T-helper 17 cell (primary cell): ENCODE data around the gene PLBD2. TPM values are rescaled to one million over a fixed set of nuclear protein-coding genes. Genes with fewer than 3 reads are reported as not detected.

Experiments
- ATAC-seq: fragments of 150-1000 bp; cut with Tn5 transposase; 2 replicates; pipeline ENCODE4 v1.10.0; 2021; ENCODE audit warnings: mild to moderate bottlenecking, moderate library complexity
- DNase-seq, 3 donors: peaks; one replicate each; pipeline versions ENCODE4 v3.0.0 to v3.0.0-alpha.2; 2020 to 2021
- H3K9me3 ChIP-seq: one replicate; pipeline ENCODE4 v1.7.0; 2013; ENCODE audit warnings: low read length, mild to moderate bottlenecking; ENCODE audit not compliant: control insufficient read depth, poor library complexity, severe bottlenecking
- H3K27ac Mint-ChIP-seq: one replicate; pipeline ENCODE4 v1.8.0; 2022; ENCODE audit warnings: mild to moderate bottlenecking, moderate library complexity, mixed read lengths
- H3K27me3 Mint-ChIP-seq: one replicate; pipeline ENCODE4 v1.8.0; 2022; ENCODE audit warnings: mixed read lengths
- H3K36me3 Mint-ChIP-seq: one replicate; pipeline ENCODE4 v1.8.0; 2022; ENCODE audit warnings: low read depth, mixed read lengths
- H3K4me1 Mint-ChIP-seq: one replicate; pipeline ENCODE4 v1.8.0; 2022; ENCODE audit warnings: mild to moderate bottlenecking, mixed read lengths
- H3K4me3 Mint-ChIP-seq: one replicate; pipeline ENCODE4 v1.8.0; 2022; ENCODE audit warnings: mild to moderate bottlenecking, moderate library complexity, mixed read lengths
- total RNA-seq, 4 donors: library from RNA in 2 of 4; stranded (reverse) in 2 of 4; gene quantifications; one replicate each; pipeline ENCODE4 v1.2.3 and lab custom pipeline; 2022 to 2026

PLBD2 gene
- total RNA-seq, 2 donors from 2014 or later = 14.0 to 19.0 TPM

DNA sequence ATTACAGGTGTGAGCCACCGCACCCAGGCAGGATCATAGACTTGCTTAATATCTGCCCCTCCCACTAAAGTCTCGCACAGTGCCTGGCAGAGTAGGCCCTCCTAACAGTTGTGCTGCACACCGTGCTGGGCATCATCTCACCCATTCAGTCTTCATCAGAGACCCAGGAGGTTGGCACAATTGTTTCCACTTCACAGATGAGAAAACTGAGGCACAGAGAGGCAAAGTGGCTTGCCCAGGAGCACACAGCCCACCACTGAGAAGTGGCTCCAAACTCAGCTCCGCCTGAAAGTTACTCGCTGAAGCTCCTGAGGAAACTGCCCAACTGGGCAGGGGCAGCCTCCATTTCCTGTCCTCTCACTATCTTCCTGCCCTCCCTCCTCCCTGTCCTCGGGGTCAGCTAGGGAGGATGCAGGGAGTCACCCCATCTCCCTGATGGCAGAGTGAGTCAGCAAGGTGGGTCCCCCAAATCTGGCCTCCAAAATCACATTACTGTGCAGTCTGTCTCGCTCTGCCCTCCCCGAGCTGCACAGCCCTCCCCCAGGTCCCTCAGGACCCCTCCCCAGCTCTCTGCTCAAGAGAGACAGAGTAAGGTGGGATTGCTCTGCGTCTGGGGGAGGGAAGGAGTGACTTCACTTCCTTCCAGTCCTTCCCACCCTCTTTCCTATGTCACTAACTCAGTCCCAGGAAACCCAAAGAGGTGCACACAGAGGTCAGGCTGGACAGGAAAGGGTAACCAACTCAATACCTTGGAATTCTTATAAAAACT lies 29.2 kb upstream of the PLBD2 start:
- DNase-seq (no peak), ATAC-seq (no peak)
- no peaks in the 10 kb centered on the region for H3K27me3 Mint-ChIP-seq
- peaks cover 12% of the 10 kb centered on the region for H3K36me3 Mint-ChIP-seq
- no peaks in the 10 kb centered on the region for H3K9me3 ChIP-seq
- H3K27ac Mint-ChIP-seq = peak overlapping the region; percentile 83
- no peak overlapping the region for H3K4me3 Mint-ChIP-seq
- H3K4me1 Mint-ChIP-seq = peaks cover 23% of the 10 kb centered on the region

DNA sequence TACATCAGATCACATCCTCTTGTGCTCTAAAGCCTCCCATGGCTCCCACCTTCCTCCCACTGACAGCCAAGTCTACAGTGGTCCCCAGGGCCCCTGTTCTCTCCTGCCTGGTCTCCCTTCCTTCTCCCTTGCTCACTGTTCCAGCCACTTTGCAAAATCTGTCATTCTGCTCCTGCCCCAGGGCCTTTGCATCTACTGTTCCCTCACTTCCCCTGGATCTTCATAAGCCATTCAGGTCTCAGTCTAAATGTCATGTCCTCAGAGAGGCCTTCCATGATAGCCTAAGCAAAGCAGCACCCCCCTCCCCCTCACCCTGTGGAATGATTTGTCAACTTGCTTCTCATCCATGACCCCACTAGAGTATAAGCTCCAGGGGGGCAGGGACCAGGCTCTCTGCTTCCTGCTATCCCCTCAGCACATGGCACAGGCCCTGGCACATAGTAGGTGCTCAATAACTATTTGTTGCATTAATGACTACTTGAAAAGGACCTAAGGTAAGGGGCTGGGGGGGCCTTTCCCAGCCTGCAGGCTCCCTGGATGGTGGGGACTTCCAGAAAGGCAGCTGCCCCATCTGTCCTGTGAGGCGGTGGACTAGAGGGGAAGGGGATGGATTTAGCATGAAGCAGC lies 28.5 kb upstream of the PLBD2 start:
- Mint-ChIP-seq H3K4me1 (peaks cover 28% of the 10 kb centered on the region), H3K27ac (peak overlapping the region; percentile 83), H3K27me3 (no peaks in the 10 kb centered on the region), H3K4me3 (no peak overlapping the region), H3K36me3 (peaks cover 15% of the 10 kb centered on the region)
- ATAC-seq (no peak), DNase-seq (no peak)
- no peaks in the 10 kb centered on the region for H3K9me3 ChIP-seq

DNA sequence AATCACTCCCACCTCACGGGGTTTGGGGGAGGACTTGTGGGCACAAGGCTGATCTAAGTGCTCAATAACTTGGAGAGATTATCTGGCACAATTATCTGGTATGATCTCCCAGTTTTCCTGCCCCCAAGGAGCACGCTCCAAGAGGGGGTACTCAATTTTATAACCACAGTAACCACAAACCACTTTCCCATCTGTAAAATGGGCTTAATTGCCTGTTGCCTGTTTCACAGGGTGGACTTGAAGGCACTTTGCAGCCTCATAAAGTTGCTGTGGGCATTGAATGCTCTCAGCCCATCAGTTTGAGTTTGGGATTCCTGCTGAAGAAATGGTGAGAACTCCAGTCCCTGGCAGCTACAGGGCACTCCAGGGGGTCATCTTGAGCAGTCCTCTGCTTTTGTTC lies 27.9 kb upstream of the PLBD2 start:
- peak overlapping the region; percentile 83 for H3K27ac Mint-ChIP-seq
- H3K27me3 Mint-ChIP-seq = no peaks in the 10 kb centered on the region
- no peak for ATAC-seq
- peaks cover 15% of the 10 kb centered on the region for H3K36me3 Mint-ChIP-seq
- no peaks in the 10 kb centered on the region for H3K9me3 ChIP-seq
- H3K4me3 Mint-ChIP-seq = no peak overlapping the region
- peaks cover 30% of the 10 kb centered on the region for H3K4me1 Mint-ChIP-seq
- DNase-seq = no peak

DNA sequence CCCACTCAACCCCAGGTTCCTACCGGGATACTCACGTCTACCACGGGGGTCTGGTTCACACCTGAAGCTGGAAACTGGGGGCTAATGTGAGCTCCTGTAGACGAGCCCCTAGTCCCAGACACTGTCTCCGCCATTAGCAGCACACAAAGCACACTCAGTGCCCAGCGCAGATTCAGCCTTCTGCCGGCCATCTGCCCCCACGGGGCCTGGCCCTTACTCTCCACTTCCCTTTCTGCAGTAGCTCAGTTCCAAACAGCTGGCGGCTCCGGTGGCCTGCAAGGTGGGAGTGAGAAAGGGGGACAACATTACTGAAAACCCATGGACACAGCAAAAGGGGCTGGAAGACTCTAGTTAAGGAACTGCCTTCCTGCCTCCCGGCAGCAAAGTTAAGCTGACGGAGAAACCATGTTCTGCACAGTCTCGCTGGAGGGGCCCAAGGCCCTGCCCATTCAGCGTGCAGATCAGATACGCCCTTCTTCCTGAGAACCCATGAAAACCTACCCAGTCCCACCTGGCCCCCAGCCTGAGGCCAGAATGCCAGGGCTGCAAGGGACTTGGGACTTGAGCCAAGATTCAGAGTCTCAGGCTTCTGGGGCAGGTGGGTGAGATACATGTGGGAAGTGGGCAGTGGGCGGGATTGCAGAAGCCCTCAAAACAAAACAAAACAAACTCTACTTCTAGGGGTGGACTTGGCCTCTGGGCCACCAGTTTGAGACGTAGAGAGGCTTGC lies 25.5 kb upstream of the PLBD2 start:
- peak overlapping the region; percentile 36 for H3K4me3 Mint-ChIP-seq
- H3K9me3 ChIP-seq = no peaks in the 10 kb centered on the region
- no peak overlapping the region for H3K27ac Mint-ChIP-seq
- no peaks in the 10 kb centered on the region for H3K27me3 Mint-ChIP-seq
- no peak for ATAC-seq
- H3K4me1 Mint-ChIP-seq = peaks cover 27% of the 10 kb centered on the region
- DNase-seq = no peak
- peaks cover 15% of the 10 kb centered on the region for H3K36me3 Mint-ChIP-seq

DNA sequence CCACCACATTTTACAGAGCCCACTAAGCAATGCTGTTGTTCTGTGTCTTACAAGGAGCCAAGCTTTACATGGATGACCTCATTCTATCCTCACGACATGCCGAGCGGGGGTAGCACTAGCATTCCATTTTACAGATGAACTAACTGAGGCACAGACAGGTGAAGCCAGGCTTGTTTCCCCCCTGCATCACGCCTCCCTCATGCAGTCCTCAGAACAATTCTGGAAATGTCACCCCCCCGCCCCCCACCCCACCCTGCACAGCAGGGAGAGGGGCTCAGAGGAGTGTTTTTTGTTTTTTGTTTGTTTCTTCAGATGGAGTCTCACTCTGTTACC lies 25.0 kb upstream of the PLBD2 start:
- peaks cover 15% of the 10 kb centered on the region for H3K36me3 Mint-ChIP-seq
- no peak for ATAC-seq

DNA sequence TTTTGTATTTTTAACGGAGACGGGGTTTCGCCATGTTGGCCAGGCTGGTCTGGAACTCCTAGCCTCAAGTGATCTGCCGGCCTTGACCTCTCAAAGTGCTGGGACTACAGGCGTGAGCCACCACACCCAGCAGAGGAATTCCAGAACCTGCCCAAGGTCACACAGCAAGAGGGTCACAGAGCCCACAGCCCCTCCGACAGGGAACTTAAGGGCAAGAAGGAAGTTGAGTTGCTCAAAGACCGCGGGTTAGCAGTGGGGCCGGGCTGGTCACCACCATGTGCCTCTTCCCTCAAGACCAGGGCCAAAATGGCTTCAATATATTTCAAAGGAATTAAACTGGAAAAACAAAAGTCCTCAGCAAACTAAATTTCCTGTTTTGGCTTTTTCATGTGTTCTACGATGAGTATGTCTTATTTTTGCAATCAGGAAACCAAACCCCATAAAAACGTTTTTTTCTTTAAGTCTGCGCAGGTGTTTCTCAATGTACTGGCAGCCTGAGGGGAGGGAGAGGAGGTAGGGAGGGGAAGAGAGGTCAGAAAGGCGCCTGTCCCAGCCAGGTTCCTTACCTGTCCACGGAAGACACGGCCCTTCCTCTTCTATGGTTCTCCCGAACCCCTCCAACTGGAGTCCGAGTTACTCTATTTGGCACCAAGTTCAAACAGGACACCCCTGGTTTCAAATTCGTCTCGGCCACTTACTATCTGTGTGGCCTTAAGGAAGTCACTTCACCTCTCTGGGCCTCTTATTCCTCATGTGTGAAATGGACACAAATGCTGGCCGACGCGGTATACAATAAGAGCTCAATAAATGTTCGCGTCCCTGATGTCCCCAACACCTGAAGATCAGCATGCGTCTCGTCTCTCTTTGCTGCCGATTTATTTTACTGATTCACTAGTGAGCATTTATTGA lies 24.3 kb upstream of the PLBD2 start:
- H3K4me1 Mint-ChIP-seq = peaks cover 22% of the 10 kb centered on the region
- no peaks in the 10 kb centered on the region for H3K9me3 ChIP-seq
- peaks cover 15% of the 10 kb centered on the region for H3K36me3 Mint-ChIP-seq
- peak overlapping the region; percentile 95 for H3K4me3 Mint-ChIP-seq
- DNase-seq = no peak
- ATAC-seq = peak; percentile 27
- H3K27ac Mint-ChIP-seq = peak overlapping the region; percentile 77
- no peaks in the 10 kb centered on the region for H3K27me3 Mint-ChIP-seq

More for the DNA sequence above, 25.0 kb upstream of the PLBD2 start:
- Mint-ChIP-seq H3K27me3 (no peaks in the 10 kb centered on the region), H3K4me1 (peaks cover 24% of the 10 kb centered on the region), H3K4me3 (peak overlapping the region; percentile 95), H3K27ac (peak overlapping the region; percentile 77)
- H3K9me3 ChIP-seq = no peaks in the 10 kb centered on the region
- no peak for DNase-seq

DNA sequence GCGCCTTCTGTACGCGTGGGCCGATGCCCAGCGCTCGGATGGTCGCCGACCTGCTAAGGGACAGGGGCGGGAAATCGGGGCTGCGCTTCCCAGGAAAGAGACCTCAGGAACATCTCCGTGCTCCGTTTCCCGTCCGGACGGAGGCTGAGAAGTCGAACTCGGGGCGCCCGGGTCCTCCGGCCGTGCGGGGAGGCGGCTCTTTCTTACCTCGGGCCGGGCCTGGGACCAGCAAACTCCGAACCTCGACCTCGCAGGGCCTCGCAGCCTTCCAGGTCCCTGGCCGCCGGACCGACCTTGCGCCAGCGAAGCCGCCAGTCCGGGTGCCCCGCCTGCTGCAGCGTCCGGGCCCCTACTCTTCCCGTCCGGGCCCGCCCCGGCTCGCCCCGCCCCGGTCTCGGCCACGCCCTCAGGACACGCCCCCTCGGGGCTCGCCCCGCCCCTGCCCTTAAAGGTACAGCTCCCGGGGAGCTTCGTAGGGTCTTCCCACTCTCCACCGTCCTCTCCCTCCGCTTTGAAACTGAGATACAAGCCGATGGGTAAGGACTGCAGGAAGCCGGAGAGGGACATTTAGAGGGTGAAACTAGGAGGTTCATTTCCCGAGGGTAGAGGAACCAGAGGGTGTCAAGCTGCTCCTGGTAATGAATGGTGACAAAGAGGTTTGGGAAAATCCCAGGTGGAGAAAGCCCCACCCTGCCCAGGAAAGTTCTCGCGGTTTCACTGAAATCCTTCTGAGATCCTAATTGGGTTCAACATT lies 23.4 kb upstream of the PLBD2 start, which contains the start of gene SLC8B1:
SLC8B1 (minus strand) TSS at position 324 of the 754 bp plus-strand sequence. CDS start 2,231 bp downstream, outside the sequence.
- no peaks in the 10 kb centered on the region for H3K27me3 Mint-ChIP-seq
- DNase-seq (peak; percentile 81 to 87 (median 84)), ATAC-seq (peak; percentile 99)
- peak within 1 kb of the TSS; percentile 95 for H3K4me3 Mint-ChIP-seq
- peak within 1 kb of the TSS; percentile 77 for H3K27ac Mint-ChIP-seq
- H3K36me3 Mint-ChIP-seq = peaks cover 13% of the 10 kb centered on the region
- no peaks in the 10 kb centered on the region for H3K9me3 ChIP-seq
- H3K4me1 Mint-ChIP-seq = peaks cover 19% of the 10 kb centered on the region

DNA sequence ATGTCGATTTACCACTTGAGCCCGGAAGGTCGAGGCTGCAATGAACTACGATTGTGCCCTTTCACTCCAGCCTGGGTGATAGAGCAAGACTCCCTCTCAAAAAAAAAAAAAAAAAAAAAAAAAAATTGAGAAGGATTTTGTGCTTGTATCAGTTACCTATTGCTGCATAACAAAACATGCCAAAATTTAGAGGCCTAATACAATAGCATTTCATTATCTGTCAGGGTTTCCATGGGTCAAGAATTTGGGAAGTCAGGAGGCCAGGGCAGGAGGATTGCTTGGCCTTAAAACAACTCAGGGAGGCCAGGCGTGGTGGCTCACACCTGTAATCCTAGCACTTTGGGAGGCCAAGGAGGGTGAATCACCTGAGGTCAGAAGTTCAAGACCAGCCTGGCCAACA lies 18.8 kb upstream of the PLBD2 start:
- Mint-ChIP-seq H3K36me3 (peaks cover 2% of the 10 kb centered on the region), H3K4me3 (no peak overlapping the region), H3K27ac (no peak overlapping the region), H3K27me3 (no peaks in the 10 kb centered on the region), H3K4me1 (peaks cover 4% of the 10 kb centered on the region)
- no peaks in the 10 kb centered on the region for H3K9me3 ChIP-seq
- DNase-seq = no peak
- ATAC-seq = no peak

DNA sequence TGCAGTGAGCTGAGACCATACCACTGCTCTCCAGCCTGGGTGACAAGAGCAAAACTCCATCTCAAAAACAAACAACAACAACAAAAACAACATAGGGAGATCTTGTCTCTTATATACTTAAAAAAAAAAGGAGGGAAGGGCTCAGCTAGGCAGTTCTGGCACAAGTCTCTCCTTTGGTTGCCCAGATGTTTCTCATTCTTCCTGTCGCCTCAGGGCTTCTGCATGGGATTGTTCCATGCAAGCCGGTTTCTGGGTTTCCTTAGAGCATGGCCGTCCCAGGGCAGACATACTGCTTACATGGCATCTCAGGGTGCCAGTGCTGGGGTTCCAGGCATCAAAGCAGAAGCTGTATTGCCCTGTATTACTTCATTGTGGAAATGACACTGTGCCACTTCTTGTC lies 18.3 kb upstream of the PLBD2 start:
- DNase-seq = no peak
- Mint-ChIP-seq H3K36me3 (no peaks in the 10 kb centered on the region), H3K4me3 (no peak overlapping the region), H3K27ac (no peak overlapping the region), H3K27me3 (no peaks in the 10 kb centered on the region), H3K4me1 (peaks cover 2% of the 10 kb centered on the region)
- no peaks in the 10 kb centered on the region for H3K9me3 ChIP-seq
- no peak for ATAC-seq

DNA sequence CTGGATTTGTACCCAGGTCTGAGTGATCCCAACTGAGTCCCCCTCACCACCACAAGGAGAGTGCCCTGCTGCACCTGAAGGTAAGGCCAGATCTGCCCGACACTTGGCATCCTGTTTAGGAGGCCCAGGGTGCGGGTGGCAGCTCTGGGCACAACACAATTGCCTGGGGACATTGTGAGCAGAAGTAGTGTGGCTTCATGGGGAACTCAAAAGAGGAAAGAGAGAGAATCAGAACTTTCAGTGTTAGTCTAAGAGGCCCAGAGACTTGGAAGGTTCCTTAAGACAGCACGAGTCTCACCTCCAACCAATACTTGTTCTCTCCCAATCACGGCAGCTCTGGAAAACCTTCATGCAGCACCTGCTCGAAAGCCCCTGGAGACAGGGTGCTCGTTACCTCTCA lies 16.9 kb upstream of the PLBD2 start:
- no peaks in the 10 kb centered on the region for H3K27me3 Mint-ChIP-seq
- no peaks in the 10 kb centered on the region for H3K4me1 Mint-ChIP-seq
- no peaks in the 10 kb centered on the region for H3K36me3 Mint-ChIP-seq
- H3K9me3 ChIP-seq = no peaks in the 10 kb centered on the region
- peak overlapping the region; percentile 2 for H3K27ac Mint-ChIP-seq
- DNase-seq (no peak), ATAC-seq (no peak)
- no peak overlapping the region for H3K4me3 Mint-ChIP-seq

DNA sequence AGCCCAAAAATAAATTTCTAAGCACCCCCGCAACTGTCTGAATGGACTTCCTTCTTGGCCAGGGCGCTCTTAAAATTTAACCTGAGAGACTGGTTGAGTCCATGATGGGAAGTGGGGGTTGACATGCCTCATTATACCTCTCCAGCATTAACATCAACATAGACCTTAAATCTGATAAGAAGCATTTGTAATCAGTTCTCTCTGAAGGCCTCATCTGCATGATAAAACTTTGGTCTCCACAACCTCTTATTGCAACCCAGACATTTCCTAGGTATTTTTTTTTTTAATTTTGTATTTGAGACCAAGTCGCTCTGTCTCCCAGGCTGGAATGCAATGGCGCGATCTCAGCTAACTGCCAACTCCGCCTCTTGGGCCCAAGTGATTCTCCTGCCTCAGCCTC lies 13.1 kb upstream of the PLBD2 start:
- Mint-ChIP-seq H3K27ac (no peak overlapping the region), H3K4me3 (no peak overlapping the region), H3K4me1 (no peaks in the 10 kb centered on the region), H3K36me3 (no peaks in the 10 kb centered on the region), H3K27me3 (peaks cover 11% of the 10 kb centered on the region)
- no peaks in the 10 kb centered on the region for H3K9me3 ChIP-seq
- no peak for DNase-seq
- ATAC-seq = no peak

DNA sequence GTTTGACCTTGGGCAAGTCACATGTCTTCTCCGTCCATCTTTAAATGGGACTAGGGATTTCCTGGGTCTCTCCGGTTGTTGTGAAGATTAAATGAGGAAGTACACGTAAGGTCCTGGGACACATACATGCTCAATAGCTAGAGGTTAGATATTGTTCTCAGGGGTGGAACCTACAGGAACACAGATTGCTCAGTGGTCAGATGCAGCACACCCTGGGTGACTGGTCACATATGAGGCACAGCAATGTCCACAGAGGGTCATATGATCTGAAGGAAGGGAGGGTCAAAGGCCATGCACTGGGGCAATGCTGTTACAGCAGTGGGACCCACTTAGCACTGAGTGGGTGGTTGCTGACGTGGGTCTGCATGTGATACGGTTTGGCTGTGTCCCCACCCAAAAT lies 12.0 kb upstream of the PLBD2 start:
- Mint-ChIP-seq H3K27me3 (peaks cover 11% of the 10 kb centered on the region), H3K4me3 (no peak overlapping the region), H3K36me3 (no peaks in the 10 kb centered on the region), H3K27ac (no peak overlapping the region), H3K4me1 (no peaks in the 10 kb centered on the region)
- no peak for ATAC-seq
- no peak for DNase-seq
- no peaks in the 10 kb centered on the region for H3K9me3 ChIP-seq
